DMS114 treated with DMSO at 0.1 percent for 48 hours (cell line): ENCODE measurements around the gene BAG2.

Experiments used
- DNase-seq: peaks from one replicate; lab custom pipeline; 2025; ENCODE audit not compliant: unreplicated experiment; lab: John Stamatoyannopoulos, UW

The BAG2 gene

GRCh38 chr6:57173886-57174510 is 1.9 kb downstream of the BAG2 start:
- no peak for DNase-seq

GRCh38 chr6:57174511-57174907 is 2.4 kb downstream of the BAG2 start:
- DNase-seq: no peak

- DNase-seq: no peak
These were observed 5.6 kb downstream of the BAG2 start for GRCh38 chr6:57177545-57178265.

GRCh38 chr6:57180596-57180995 is 8.5 kb downstream of the BAG2 start:
- DNase-seq: no peak

GRCh38 chr6:57182017-57182432 is 9.9 kb downstream of the BAG2 start:
- no peak for DNase-seq

GRCh38 chr6:57183336-57183735 is 11.2 kb downstream of the BAG2 start:
- no peak for DNase-seq

GRCh38 chr6:57190140-57190539 is 18.0 kb downstream of the BAG2 start:
- peak; percentile 60 for DNase-seq

GRCh38 chr6:57193177-57193576 is 21.1 kb downstream of the BAG2 start:
- no peak for DNase-seq

- no peak for DNase-seq
These were observed 23.3 kb downstream of the BAG2 start for GRCh38 chr6:57195457-57195856.

- DNase-seq: no peak
These were observed 27.0 kb downstream of the BAG2 start for GRCh38 chr6:57198926-57199636.

- DNase-seq: no peak
These were observed 29.6 kb downstream of the BAG2 start for GRCh38 chr6:57201718-57202117.

GRCh38 chr6:57205550-57206328 is 33.6 kb downstream of the BAG2 start:
- DNase-seq: no peak

- DNase-seq: no peak
These were observed 35.0 kb downstream of the BAG2 start for GRCh38 chr6:57207141-57207540.

- DNase-seq: no peak
These were observed 35.7 kb downstream of the BAG2 start for GRCh38 chr6:57207872-57208271.

GRCh38 chr6:57209030-57209429 is 36.9 kb downstream of the BAG2 start:
- DNase-seq: no peak

- DNase-seq: no peak
These were observed 37.9 kb downstream of the BAG2 start for GRCh38 chr6:57210060-57210459.

GRCh38 chr6:57215260-57215659 is 43.1 kb downstream of the BAG2 start:
- no peak for DNase-seq

GRCh38 chr6:57216235-57217101 is 44.3 kb downstream of the BAG2 start:
- no peak for DNase-seq

- no peak for DNase-seq
These were observed 45.1 kb downstream of the BAG2 start for GRCh38 chr6:57217270-57217669.

GRCh38 chr6:57220083-57220703 is 48.1 kb downstream of the BAG2 start:
- no peak for DNase-seq
